Esophagus muscularis mucosa (tissue), 4 donors: ENCODE measurements around the gene POU3F3. TPM values are rescaled to one million over a fixed set of nuclear protein-coding genes. Genes with fewer than 3 reads are reported as not detected.

Source experiments
- DNase-seq: peaks from one replicate; pipeline ENCODE4 v3.0.0-alpha.2; 2017; ENCODE audit errors: extremely low spot score
- H3K27ac ChIP-seq, 4 donors: fragments of 200-600 bp; sonication (generic); replicated peaks in 1 of 4; 1 replicate in 3 of 4; 2 replicates in 1 of 4; pipeline ENCODE4 v1.5.1; 2016 to 2019; ENCODE audit warnings: mild to moderate bottlenecking in 1 of 4
- H3K27me3 ChIP-seq, 4 donors: fragments of 200-600 bp; sonication (generic); one replicate each; pipeline versions ENCODE4 v1.5.1 to v1.6.0; 2016 to 2019
- H3K36me3 ChIP-seq, 4 donors: fragments of 200-600 bp; sonication (generic); one replicate each; pipeline ENCODE4 v1.5.1; 2016 to 2019
- H3K4me1 ChIP-seq, 4 donors: fragments of 200-600 bp; sonication (generic); one replicate each; pipeline ENCODE4 v1.5.1; 2016 to 2019
- H3K4me3 ChIP-seq, 4 donors: fragments of 200-600 bp; sonication (generic); 1 replicate in 2 of 4; 2 replicates in 2 of 4; pipeline ENCODE4 v1.5.1; 2016 to 2019; ENCODE audit warnings: mild to moderate bottlenecking in 4 of 4, moderate library complexity in 1 of 4
- H3K9me3 ChIP-seq, 4 donors: fragments of 200-600 bp; sonication (generic); 1 replicate in 3 of 4; 2 replicates in 1 of 4; pipeline ENCODE4 v1.5.1; 2016 to 2019
- EP300 ChIP-seq: sonication (generic); formaldehyde crosslinking; IDR thresholded peaks from one replicate; pipeline ENCODE4 v1.6.1; 2017; ENCODE audit warnings: antibody characterized with exemption
- POLR2A ChIP-seq: fragments of 450-650 bp; IDR thresholded peaks from one replicate; pipeline ENCODE4 v1.6.1; 2017; ENCODE audit warnings: antibody characterized with exemption, moderate library complexity, mild to moderate bottlenecking, low read depth
- POLR2AphosphoS5 ChIP-seq, 2 donors: sonication (generic); formaldehyde crosslinking; IDR thresholded peaks; one replicate each; pipeline ENCODE4 v1.6.1; 2017; ENCODE audit warnings: antibody characterized with exemption in 2 of 2
- WGBS: methylation state at CpG from one replicate; pipeline ENCODE4 v1.1.5; 2018; 5-methylcytosine and 5-hydroxymethylcytosine counted together
- intact Hi-C: fragments of 100-400 bp; cut with DNase I; formaldehyde crosslinking; loops from one replicate; pipeline ENCODE4 v1.15.1; 2023
- total RNA-seq, 4 donors: library from RNA; depleted of rRNA; stranded (reverse); fragments of >200 nt; gene quantifications; one replicate each; pipeline versions ENCODE4 v1.1.0 to v1.2.1, GENCODE V29; 2016
- TF ChIP-seq, protein P1 (sequence below), 3 experiments: fragments of 200-600 bp in 2 of 3; fragments of 450-650 bp in 1 of 3; sonication (generic) in 2 of 3; IDR thresholded peaks; one replicate each; pipeline ENCODE4 v1.5.1; 2017 to 2019; ENCODE audit warnings: antibody characterized with exemption in 3 of 3, mild to moderate bottlenecking in 2 of 3, moderate library complexity in 1 of 3

Gene POU3F3
- total RNA-seq, 4 donors from 2014 or later, result 0.11 TPM; not detected in 3

- Histone ChIP-seq H3K4me1 (peaks cover 12 to 33% (median 28%) of the 10 kb centered on the region in 4 donors), H3K4me3 (no peak overlapping the region), H3K27me3 (peaks cover 0 to 100% (median 28%) of the 10 kb centered on the region in 4 donors), H3K9me3 (no peaks in the 10 kb centered on the region), H3K36me3 (no peaks in the 10 kb centered on the region), H3K27ac (no peak overlapping the region)
- intact Hi-C loops, result no loop called here
- DNase-seq, result no peak
- TF ChIP-seq, protein P1, sequence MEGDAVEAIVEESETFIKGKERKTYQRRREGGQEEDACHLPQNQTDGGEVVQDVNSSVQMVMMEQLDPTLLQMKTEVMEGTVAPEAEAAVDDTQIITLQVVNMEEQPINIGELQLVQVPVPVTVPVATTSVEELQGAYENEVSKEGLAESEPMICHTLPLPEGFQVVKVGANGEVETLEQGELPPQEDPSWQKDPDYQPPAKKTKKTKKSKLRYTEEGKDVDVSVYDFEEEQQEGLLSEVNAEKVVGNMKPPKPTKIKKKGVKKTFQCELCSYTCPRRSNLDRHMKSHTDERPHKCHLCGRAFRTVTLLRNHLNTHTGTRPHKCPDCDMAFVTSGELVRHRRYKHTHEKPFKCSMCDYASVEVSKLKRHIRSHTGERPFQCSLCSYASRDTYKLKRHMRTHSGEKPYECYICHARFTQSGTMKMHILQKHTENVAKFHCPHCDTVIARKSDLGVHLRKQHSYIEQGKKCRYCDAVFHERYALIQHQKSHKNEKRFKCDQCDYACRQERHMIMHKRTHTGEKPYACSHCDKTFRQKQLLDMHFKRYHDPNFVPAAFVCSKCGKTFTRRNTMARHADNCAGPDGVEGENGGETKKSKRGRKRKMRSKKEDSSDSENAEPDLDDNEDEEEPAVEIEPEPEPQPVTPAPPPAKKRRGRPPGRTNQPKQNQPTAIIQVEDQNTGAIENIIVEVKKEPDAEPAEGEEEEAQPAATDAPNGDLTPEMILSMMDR (IDR thresholded peaks at IDR 0.05), result no peak
- TF ChIP-seq POLR2A, result no peak
- TF ChIP-seq EP300, result no peak
- TF ChIP-seq POLR2AphosphoS5 (IDR thresholded peaks at IDR 0.05), result no peak
- WGBS, result 6% methylated on average over 8 of the region's 8 CpGs
These were observed 17.7 kb downstream of the POU3F3 start for GRCh38 chr2:104871649-104871971.

- DNase-seq, result no peak
- peaks cover 0 to 100% (median 25%) of the 10 kb centered on the region in 4 donors for H3K27me3 ChIP-seq
- TF ChIP-seq POLR2A (no peak), POLR2AphosphoS5 (IDR thresholded peaks at IDR 0.05) (no peak), EP300 (no peak)
- TF ChIP-seq, protein P1 (IDR thresholded peaks at IDR 0.05), result no peak
- H3K9me3 ChIP-seq, result no peaks in the 10 kb centered on the region
- no peak overlapping the region for H3K27ac ChIP-seq
- H3K36me3 ChIP-seq, result no peaks in the 10 kb centered on the region
- 4% methylated on average over 58 of the region's 65 CpGs for WGBS
- intact Hi-C loops, result no loop called here
- H3K4me3 ChIP-seq, result peak overlapping the region; percentile 53 to 62 (median 56)
- peaks cover 12 to 28% (median 26%) of the 10 kb centered on the region in 4 donors for H3K4me1 ChIP-seq
These were observed 18.3 kb downstream of the POU3F3 start for GRCh38 chr2:104871972-104872865.

GRCh38 chr2:104872866-104873688, 19.2 kb downstream of the POU3F3 start:
- TF ChIP-seq POLR2AphosphoS5 (IDR thresholded peaks at IDR 0.05), result no peak
- TF ChIP-seq, protein P1 (IDR thresholded peaks at IDR 0.05), result peak; percentile 24 to 46 (median 29)

GRCh38 chr2:104873689-104874054, 19.8 kb downstream of the POU3F3 start:
- Histone ChIP-seq H3K9me3 (no peaks in the 10 kb centered on the region), H3K27ac (no peak overlapping the region), H3K4me3 (peak overlapping the region; percentile 53 to 62 (median 56)), H3K27me3 (peaks cover 0 to 98% (median 22%) of the 10 kb centered on the region in 4 donors), H3K36me3 (no peaks in the 10 kb centered on the region), H3K4me1 (peaks cover 12 to 21% (median 21%) of the 10 kb centered on the region in 4 donors)
- WGBS, result 39% methylated on average over 17 of the region's 17 CpGs
- DNase-seq, result no peak
- no peak for TF ChIP-seq EP300
- TF ChIP-seq, protein P1 (IDR thresholded peaks at IDR 0.05), result no peak
- TF ChIP-seq POLR2AphosphoS5 (IDR thresholded peaks at IDR 0.05), result no peak
- TF ChIP-seq POLR2A, result no peak
- intact Hi-C loops, result no loop called here

More at GRCh38 chr2:104872866-104873688, 19.2 kb downstream of the POU3F3 start:
- Histone ChIP-seq H3K4me3 (peak overlapping the region; percentile 53 to 62 (median 56)), H3K9me3 (no peaks in the 10 kb centered on the region), H3K27ac (no peak overlapping the region), H3K36me3 (no peaks in the 10 kb centered on the region), H3K27me3 (peaks cover 0 to 98% (median 23%) of the 10 kb centered on the region in 4 donors), H3K4me1 (peaks cover 12 to 21% (median 21%) of the 10 kb centered on the region in 4 donors)
- WGBS, result 1% methylated on average over 28 of the region's 63 CpGs
- intact Hi-C loops, result no loop called here
- no peak for DNase-seq
